Astrocyte (in vitro differentiated cells and primary cell): ENCODE data around the gene BCL7C. TPM values are rescaled to one million over a fixed set of nuclear protein-coding genes. Genes with fewer than 3 reads are reported as not detected.

Experiments
- DNase-seq: peaks from one replicate; pipeline ENCODE4 v3.0.0-alpha.2; 2010; ENCODE audit warnings: low read depth
- FAIRE-seq: peaks from 2 replicates; lab custom pipeline; 2011; peaks lifted over from hg19 to GRCh38; lab: Jason Lieb, UNC
- H2AFZ ChIP-seq: 2 replicates; pipeline ENCODE4 v1.6.0; 2012; ENCODE audit warnings: low read depth, low read length, inconsistent platforms
- H3K27ac ChIP-seq: 2 replicates; pipeline ENCODE4 v1.5.1; 2011; ENCODE audit warnings: low read depth, low read length, inconsistent platforms
- H3K27me3 ChIP-seq: 2 replicates; pipeline ENCODE4 v1.6.0; 2011; ENCODE audit warnings: low read length, inconsistent platforms; ENCODE audit not compliant: insufficient read depth
- H3K36me3 ChIP-seq: 2 replicates; pipeline ENCODE4 v1.5.1; 2011; ENCODE audit warnings: low read length, inconsistent platforms; ENCODE audit not compliant: insufficient read depth
- H3K4me1 ChIP-seq: 2 replicates; pipeline ENCODE4 v1.5.1; 2011; ENCODE audit warnings: low read length, inconsistent platforms; ENCODE audit not compliant: insufficient read depth
- H3K4me2 ChIP-seq: 2 replicates; pipeline ENCODE4 v1.6.0; 2012; ENCODE audit warnings: low read length, inconsistent platforms
- H3K4me3 ChIP-seq: 2 replicates; pipeline ENCODE4 v1.5.1; 2011; ENCODE audit warnings: low read depth, mild to moderate bottlenecking, low read length, inconsistent platforms; ENCODE audit not compliant: insufficient read depth
- H3K79me2 ChIP-seq: 2 replicates; pipeline ENCODE4 v1.6.0; 2012; ENCODE audit warnings: mild to moderate bottlenecking, low read length, inconsistent platforms; ENCODE audit not compliant: insufficient read depth
- H3K9ac ChIP-seq: 2 replicates; pipeline ENCODE4 v1.6.0; 2012; ENCODE audit warnings: mild to moderate bottlenecking, low read length, inconsistent platforms
- H3K9me3 ChIP-seq: 2 replicates; pipeline ENCODE4 v1.5.1; 2012; ENCODE audit warnings: low read depth, mild to moderate bottlenecking, low read length, inconsistent platforms; ENCODE audit not compliant: insufficient read depth
- H4K20me1 ChIP-seq: 2 replicates; pipeline ENCODE4 v1.6.0; 2012; ENCODE audit warnings: low read length, inconsistent platforms; ENCODE audit not compliant: insufficient read depth
- H3K27ac Mint-ChIP-seq: one replicate; pipeline ENCODE4 v1.8.0; 2021; ENCODE audit warnings: mild to moderate bottlenecking, mixed read lengths; ENCODE audit not compliant: unreplicated experiment
- H3K27me3 Mint-ChIP-seq: one replicate; pipeline ENCODE4 v1.8.0; 2021; ENCODE audit warnings: low read depth, mixed read lengths; ENCODE audit not compliant: unreplicated experiment
- H3K36me3 Mint-ChIP-seq: one replicate; pipeline ENCODE4 v1.8.0; 2021; ENCODE audit warnings: low read depth, mixed read lengths; ENCODE audit not compliant: unreplicated experiment
- H3K4me1 Mint-ChIP-seq: one replicate; pipeline ENCODE4 v1.8.0; 2021; ENCODE audit warnings: low read depth, mixed read lengths; ENCODE audit not compliant: unreplicated experiment
- H3K4me3 Mint-ChIP-seq: one replicate; pipeline ENCODE4 v1.8.0; 2021; ENCODE audit warnings: mild to moderate bottlenecking, moderate library complexity, mixed read lengths; ENCODE audit not compliant: unreplicated experiment
- H3K9me3 Mint-ChIP-seq: one replicate; pipeline ENCODE4 v1.8.0; 2021; ENCODE audit warnings: mild to moderate bottlenecking, mixed read lengths; ENCODE audit not compliant: unreplicated experiment
- EZH2 ChIP-seq: IDR thresholded peaks from 2 replicates; pipeline ENCODE4 v1.6.1; 2012; ENCODE audit warnings: mild to moderate bottlenecking, low read length, inconsistent platforms; ENCODE audit not compliant: insufficient read depth
- total RNA-seq: library from RNA; stranded (reverse); gene quantifications from 2 replicates; pipeline ENCODE4 v1.2.1, GENCODE V29; 2021
- TF ChIP-seq, protein P1 (sequence below): IDR thresholded peaks from 2 replicates; pipeline ENCODE4 v1.5.1; 2011; ENCODE audit warnings: low read depth, mild to moderate bottlenecking, inconsistent platforms, low read length, moderate library complexity; ENCODE audit not compliant: insufficient read depth

BCL7C gene
- total RNA-seq, 1 donor from 2014 or later: 40.7 TPM

DNA sequence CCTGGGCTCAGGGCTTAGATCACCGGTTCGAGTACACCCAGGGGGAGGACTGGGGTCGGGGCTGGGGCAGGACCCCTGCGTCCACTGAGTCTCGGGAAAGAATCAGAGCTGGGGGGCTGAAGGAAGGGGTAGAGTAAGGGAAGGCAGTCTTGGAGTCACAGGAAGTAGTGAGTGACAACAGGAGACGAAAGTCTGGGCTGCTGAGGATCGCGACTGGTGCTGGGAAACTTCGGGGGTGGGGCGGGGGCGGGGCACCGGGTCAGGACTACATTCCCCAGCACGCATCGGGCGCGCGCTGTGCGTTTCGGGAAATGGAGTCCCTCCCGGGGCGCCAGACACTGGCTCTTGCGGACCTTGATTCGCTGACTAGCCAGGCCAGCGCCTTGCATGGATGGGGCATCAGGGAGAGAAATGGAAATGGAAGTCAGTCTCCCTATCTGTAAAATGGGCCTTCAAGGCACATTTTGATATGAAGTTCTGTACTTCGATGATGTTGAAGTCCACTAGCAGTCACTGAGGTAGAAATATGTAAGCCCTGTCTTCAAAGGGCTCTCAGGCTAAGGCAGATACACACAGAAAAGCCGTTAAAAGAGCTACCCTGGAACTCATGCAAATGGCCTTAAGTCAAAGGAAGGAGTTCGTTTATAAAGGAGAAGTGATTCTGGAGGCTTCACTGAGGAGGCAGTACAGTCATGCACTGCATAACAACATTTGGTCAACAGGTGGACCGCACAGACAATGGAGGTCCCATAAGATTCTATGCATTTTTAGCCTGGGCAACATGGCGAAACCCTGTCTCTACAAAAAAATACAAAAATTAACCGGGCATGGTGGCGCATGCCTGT is 3.2 kb upstream of the BCL7C start:
- TF ChIP-seq, protein P1, sequence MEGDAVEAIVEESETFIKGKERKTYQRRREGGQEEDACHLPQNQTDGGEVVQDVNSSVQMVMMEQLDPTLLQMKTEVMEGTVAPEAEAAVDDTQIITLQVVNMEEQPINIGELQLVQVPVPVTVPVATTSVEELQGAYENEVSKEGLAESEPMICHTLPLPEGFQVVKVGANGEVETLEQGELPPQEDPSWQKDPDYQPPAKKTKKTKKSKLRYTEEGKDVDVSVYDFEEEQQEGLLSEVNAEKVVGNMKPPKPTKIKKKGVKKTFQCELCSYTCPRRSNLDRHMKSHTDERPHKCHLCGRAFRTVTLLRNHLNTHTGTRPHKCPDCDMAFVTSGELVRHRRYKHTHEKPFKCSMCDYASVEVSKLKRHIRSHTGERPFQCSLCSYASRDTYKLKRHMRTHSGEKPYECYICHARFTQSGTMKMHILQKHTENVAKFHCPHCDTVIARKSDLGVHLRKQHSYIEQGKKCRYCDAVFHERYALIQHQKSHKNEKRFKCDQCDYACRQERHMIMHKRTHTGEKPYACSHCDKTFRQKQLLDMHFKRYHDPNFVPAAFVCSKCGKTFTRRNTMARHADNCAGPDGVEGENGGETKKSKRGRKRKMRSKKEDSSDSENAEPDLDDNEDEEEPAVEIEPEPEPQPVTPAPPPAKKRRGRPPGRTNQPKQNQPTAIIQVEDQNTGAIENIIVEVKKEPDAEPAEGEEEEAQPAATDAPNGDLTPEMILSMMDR: no peak
- TF ChIP-seq EZH2: no peak
- peak overlapping the region; percentile 99 for H3K27ac Mint-ChIP-seq
- Histone ChIP-seq H3K9ac (peak overlapping the region; percentile 88), H3K79me2 (peaks cover 16% of the 10 kb centered on the region), H3K4me2 (peak overlapping the region; percentile 86), H3K4me3 (peak overlapping the region; percentile 59), H3K27me3 (no peaks in the 10 kb centered on the region), H3K4me1 (peaks cover 40% of the 10 kb centered on the region), H3K27ac (peak overlapping the region; percentile 93), H2AFZ (peak overlapping the region; percentile 67), H4K20me1 (peaks cover 6% of the 10 kb centered on the region), H3K36me3 (peaks cover 2% of the 10 kb centered on the region), H3K9me3 (no peaks in the 10 kb centered on the region)
- peak overlapping the region; percentile 88 for H3K4me3 Mint-ChIP-seq
- no peaks in the 10 kb centered on the region for H3K36me3 Mint-ChIP-seq
- peaks cover 14% of the 10 kb centered on the region for H3K4me1 Mint-ChIP-seq
- H3K9me3 Mint-ChIP-seq: no peaks in the 10 kb centered on the region
- H3K27me3 Mint-ChIP-seq: no peaks in the 10 kb centered on the region
- DNase-seq (peak; percentile 77), FAIRE-seq (no peak)

DNA sequence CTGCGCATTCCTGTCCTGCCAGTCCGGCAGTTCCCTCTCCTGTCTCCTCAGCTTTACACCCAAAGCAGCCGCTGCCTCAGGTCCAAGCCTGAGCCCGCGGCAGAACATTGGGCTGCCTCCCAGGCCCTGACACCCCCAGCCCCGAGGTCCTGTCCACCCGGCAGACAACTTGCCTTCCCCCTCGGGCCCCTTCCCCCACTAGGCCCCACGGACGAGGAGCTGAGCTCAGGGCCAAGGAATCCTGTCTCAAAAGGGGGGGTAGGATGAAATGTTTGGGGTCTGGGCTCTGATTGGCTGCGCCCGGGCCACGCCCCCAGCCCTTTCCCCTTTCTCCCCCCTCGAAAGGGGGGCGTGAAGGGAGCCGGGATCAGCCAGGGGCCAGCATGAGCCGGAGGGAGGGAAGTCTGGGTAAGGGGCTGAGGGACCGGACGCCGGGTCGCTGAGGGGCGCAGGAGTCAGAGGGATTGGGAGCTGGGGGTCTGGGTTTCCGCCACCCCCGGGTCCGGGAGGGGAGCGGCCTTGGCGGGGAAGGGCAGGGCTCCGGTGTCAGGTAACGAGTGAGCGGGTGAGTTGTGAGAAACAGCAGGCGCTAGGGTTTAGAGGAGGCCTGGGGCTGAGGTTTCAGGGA is 2.5 kb upstream of the BCL7C start, which contains the start of gene CTF1:
CTF1 (plus strand) TSS at position 354 of the 628 bp plus-strand sequence; CDS start at position 384, 30 bp downstream.
- Histone ChIP-seq H3K9me3 (no peaks in the 10 kb centered on the region), H3K4me2 (peak within 1 kb of the TSS; percentile 86), H3K36me3 (peaks cover 3% of the 10 kb centered on the region), H3K4me3 (peak within 1 kb of the TSS; percentile 59), H4K20me1 (peaks cover 6% of the 10 kb centered on the region), H3K79me2 (peaks cover 18% of the 10 kb centered on the region), H2AFZ (peak within 1 kb of the TSS; percentile 67), H3K27ac (peak within 1 kb of the TSS; percentile 93), H3K4me1 (peaks cover 34% of the 10 kb centered on the region), H3K9ac (peak within 1 kb of the TSS; percentile 88), H3K27me3 (no peaks in the 10 kb centered on the region)
- Mint-ChIP-seq H3K4me1 (peaks cover 14% of the 10 kb centered on the region), H3K9me3 (no peaks in the 10 kb centered on the region), H3K27me3 (no peaks in the 10 kb centered on the region), H3K27ac (peak within 1 kb of the TSS; percentile 99), H3K4me3 (peak within 1 kb of the TSS; percentile 88), H3K36me3 (no peaks in the 10 kb centered on the region)
- no peak for TF ChIP-seq EZH2
- TF ChIP-seq, protein P1: no peak
- no peak for FAIRE-seq
- peak; percentile 79 for DNase-seq
